ENCODE measurements around the gene NTN3. TPM values are rescaled to one million over a fixed set of nuclear protein-coding genes. Genes with fewer than 3 reads are reported as not detected.

The NTN3 gene
- total and polyA plus RNA-seq, 2 experiments from 2014 or later = 2.4 to 4.8 TPM

GRCh38 chr16:2499454-2499853 is 28.4 kb downstream of the NTN3 start:
- TF ChIP-seq EZH2phosphoT487 (IDR thresholded peaks at IDR 0.05; ENCODE audit: low read depth, severe bottlenecking, unreplicated experiment) (no peak), EZH2 (IDR thresholded peaks at IDR 0.05; ENCODE audit: borderline replicate concordance) (no peak), CTCF (IDR thresholded peaks at IDR 0.05; ENCODE audit: poor library complexity) (no peak)
- peaks cover 13% of the 10 kb centered on the region for H3K4me1 ChIP-seq (ENCODE audit: insufficient read depth)
- no peaks in the 10 kb centered on the region for H3K9me2 ChIP-seq (replicated peaks; ENCODE audit: insufficient read depth)
- H3K27ac ChIP-seq = no peak overlapping the region
- DNase-seq (ENCODE audit: low spot score) = no peak
- H3K36me3 ChIP-seq (replicated peaks; ENCODE audit: insufficient read depth, low read depth) = no peaks in the 10 kb centered on the region
- no peaks in the 10 kb centered on the region for H3K27me3 ChIP-seq
- H4K20me1 ChIP-seq (ENCODE audit: insufficient read depth, poor library complexity, severe bottlenecking) = no peaks in the 10 kb centered on the region
- H3K4me3 ChIP-seq = no peak overlapping the region
- H3K4me2 ChIP-seq = no peak overlapping the region
- no peaks in the 10 kb centered on the region for H3K9me3 ChIP-seq (ENCODE audit: low read depth)
- WGBS (ENCODE audit: low lambda C conversion rate, missing lambda C conversion rate) = 86% methylated on average over 5 of the region's 6 CpGs
- H3K79me2 ChIP-seq = peaks cover 2% of the 10 kb centered on the region
- no peak overlapping the region for H2AFZ ChIP-seq

- H3K27me3 ChIP-seq = no peaks in the 10 kb centered on the region
- no peak for DNase-seq (ENCODE audit: low spot score)
- no peak overlapping the region for H3K4me3 ChIP-seq
- no peaks in the 10 kb centered on the region for H4K20me1 ChIP-seq (ENCODE audit: insufficient read depth, poor library complexity, severe bottlenecking)
- peaks cover 13% of the 10 kb centered on the region for H3K4me1 ChIP-seq (ENCODE audit: insufficient read depth)
- no peak overlapping the region for H3K27ac ChIP-seq
- H2AFZ ChIP-seq = no peak overlapping the region
- TF ChIP-seq EZH2phosphoT487 (IDR thresholded peaks at IDR 0.05; ENCODE audit: low read depth, severe bottlenecking, unreplicated experiment) = no peak
- no peak for TF ChIP-seq EZH2 (IDR thresholded peaks at IDR 0.05; ENCODE audit: borderline replicate concordance)
- TF ChIP-seq CTCF (IDR thresholded peaks at IDR 0.05; ENCODE audit: poor library complexity) = no peak
- H3K4me2 ChIP-seq = no peak overlapping the region
- no peaks in the 10 kb centered on the region for H3K9me3 ChIP-seq (ENCODE audit: low read depth)
- H3K9me2 ChIP-seq (replicated peaks; ENCODE audit: insufficient read depth) = no peaks in the 10 kb centered on the region
- no peaks in the 10 kb centered on the region for H3K79me2 ChIP-seq
- WGBS (ENCODE audit: low lambda C conversion rate, missing lambda C conversion rate) = 96% methylated on average over 16 of the region's 29 CpGs
- no peaks in the 10 kb centered on the region for H3K36me3 ChIP-seq (replicated peaks; ENCODE audit: insufficient read depth, low read depth)
Observed at GRCh38 chr16:2499890-2500429, 28.9 kb downstream of the NTN3 start.

- WGBS (ENCODE audit: low lambda C conversion rate, missing lambda C conversion rate) = 90% methylated on average over 11 of the region's 20 CpGs
- no peaks in the 10 kb centered on the region for H3K27me3 ChIP-seq
Observed at GRCh38 chr16:2500430-2500917, 29.4 kb downstream of the NTN3 start.

More at GRCh38 chr16:2500430-2500917, 29.4 kb downstream of the NTN3 start:
- Histone ChIP-seq H3K4me3 (no peak overlapping the region), H3K4me1 (ENCODE audit: insufficient read depth) (peaks cover 13% of the 10 kb centered on the region), H3K27ac (no peak overlapping the region), H3K79me2 (no peaks in the 10 kb centered on the region), H4K20me1 (ENCODE audit: insufficient read depth, poor library complexity, severe bottlenecking) (no peaks in the 10 kb centered on the region), H3K36me3 (replicated peaks; ENCODE audit: insufficient read depth, low read depth) (no peaks in the 10 kb centered on the region), H3K4me2 (no peak overlapping the region), H3K9me2 (replicated peaks; ENCODE audit: insufficient read depth) (no peaks in the 10 kb centered on the region), H2AFZ (no peak overlapping the region), H3K9me3 (ENCODE audit: low read depth) (no peaks in the 10 kb centered on the region)
- DNase-seq (ENCODE audit: low spot score) = no peak
- TF ChIP-seq EZH2 (IDR thresholded peaks at IDR 0.05; ENCODE audit: borderline replicate concordance) (no peak), CTCF (IDR thresholded peaks at IDR 0.05; ENCODE audit: poor library complexity) (no peak), EZH2phosphoT487 (IDR thresholded peaks at IDR 0.05; ENCODE audit: low read depth, severe bottlenecking, unreplicated experiment) (no peak)

All from hepatocyte (in vitro differentiated cells).